Stimulated activated CD8-positive, alpha-beta memory T cell treated with anti-CD3 and anti-CD28 coated beads, Interleukin-4, amount 100 ng/mL, for 1 hour (primary cell): Measurements from ENCODE around the gene CLDN8.

Experiments used
- DNase-seq, 2 donors: peaks; one replicate each; pipeline ENCODE4 v3.0.0-alpha.2; 2020; ENCODE audit warnings: low read depth in 2 of 2, low spot score in 1 of 2

The CLDN8 gene

DNA sequence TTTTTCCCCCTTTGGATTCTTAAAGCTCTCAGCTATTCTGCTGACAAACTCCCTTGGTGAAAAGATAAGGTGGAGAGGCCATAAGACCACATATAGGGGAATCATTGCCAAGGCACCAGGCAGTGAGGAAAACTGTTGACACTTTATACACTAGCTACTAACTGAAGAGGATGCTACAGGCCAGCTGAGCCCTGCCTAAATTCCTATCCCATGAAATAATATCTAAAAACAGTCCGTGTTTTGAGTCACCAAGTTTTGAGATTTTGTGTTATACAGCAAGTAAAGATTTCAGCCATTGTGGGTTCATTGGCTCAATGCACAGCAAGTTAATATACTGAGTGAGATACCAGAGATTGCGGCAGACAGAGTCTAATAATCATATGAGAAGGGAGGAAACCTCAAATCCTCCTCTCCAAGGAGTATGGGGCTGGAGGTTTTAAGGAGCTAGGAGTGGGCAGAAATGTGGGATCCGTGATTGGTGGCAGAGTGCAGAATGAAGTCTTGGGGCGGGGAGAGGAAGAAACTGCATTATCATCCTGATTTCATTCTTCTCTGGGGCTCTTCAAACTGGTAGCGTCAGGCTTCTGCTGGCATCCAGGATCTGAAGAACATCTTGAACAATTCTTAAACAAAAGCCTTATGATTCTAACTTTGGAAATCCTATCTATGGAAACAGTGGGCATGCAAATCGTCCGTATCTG is 9.2 kb downstream of the CLDN8 start:
- no peak for DNase-seq

DNA sequence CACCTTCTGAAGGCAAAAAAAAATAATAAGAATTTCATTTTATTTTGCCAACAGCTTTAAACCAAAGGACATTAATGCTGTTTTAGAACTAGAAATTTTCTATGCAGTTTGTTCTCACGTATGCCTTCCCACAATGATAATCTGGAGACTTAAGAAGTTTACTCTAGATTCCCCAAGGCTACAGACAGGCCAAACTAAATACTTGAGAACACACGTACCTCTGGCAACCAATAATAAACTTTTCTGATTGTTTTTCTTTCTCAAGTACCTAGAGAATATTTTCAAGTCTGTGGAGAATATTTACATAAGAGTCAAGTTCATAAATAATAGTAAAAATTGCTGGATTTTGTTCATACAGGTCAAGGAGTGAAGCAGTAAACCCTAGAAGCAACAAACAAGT is 15.9 kb downstream of the CLDN8 start:
- no peak for DNase-seq

DNA sequence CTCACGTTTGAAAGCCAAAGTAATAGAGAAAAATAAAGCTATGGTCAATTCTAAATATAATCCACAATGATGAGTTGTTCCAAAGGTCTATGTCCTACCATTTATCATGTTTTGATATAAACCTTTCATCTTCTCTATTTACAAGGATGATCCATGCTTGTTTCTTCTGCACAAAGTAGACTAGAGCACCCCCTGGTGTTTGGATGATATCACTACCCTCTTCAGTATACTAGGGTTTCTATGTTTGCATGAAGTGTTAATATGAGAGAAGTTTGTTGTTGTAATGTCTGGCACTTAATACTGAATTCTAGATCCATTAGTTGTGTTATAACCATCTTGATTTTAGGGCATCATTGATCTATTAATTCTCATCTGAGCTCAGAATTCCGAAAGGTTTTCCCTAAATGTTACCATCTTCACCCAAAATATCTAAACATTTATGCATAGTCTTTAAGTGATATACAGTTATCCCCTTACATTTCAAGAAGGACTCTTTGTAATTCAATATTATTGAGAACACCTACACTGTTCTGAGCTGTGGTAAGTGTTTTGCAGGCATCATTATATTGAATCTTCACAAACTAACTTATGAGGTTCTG is 21.1 kb downstream of the CLDN8 start:
- no peak for DNase-seq

DNA sequence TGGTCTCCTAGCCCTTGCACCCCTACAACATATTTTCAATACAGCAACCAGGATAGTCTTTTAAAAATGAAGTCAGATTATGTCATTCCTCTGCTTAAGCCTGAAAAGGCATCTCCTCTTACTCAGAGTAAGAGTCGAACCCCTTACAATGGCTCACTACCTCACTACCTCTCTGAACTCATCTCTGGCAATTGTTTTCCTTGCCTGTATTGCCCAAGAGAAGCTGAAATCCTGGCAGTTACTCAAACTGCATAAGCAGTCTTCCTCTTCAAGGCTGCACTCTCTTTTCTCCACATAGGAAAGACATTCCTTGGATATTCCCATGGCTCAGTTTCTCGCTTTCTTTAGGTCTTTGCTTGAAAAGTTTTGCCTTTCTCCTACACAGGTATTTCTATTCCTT is 22.7 kb downstream of the CLDN8 start:
- DNase-seq, result no peak

DNA sequence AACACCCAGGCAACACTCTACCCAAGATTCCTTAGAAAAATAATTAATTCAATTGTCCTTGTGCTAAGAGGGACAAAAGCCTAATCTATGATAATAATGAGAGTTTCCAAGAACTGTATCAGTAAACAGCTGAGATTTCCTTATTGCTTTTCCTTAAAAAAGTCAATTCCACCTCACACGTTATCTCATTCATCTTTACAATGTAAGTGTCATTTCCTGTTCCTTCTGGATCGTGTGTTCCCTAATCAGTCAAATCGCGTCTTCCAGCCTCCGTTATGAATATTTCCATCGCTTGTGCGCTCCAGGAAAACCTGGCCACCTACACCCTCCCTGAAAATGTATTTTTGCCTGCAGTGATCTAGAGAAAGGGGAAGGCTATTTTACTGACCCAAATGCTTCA is 25.3 kb downstream of the CLDN8 start:
- no peak for DNase-seq

DNA sequence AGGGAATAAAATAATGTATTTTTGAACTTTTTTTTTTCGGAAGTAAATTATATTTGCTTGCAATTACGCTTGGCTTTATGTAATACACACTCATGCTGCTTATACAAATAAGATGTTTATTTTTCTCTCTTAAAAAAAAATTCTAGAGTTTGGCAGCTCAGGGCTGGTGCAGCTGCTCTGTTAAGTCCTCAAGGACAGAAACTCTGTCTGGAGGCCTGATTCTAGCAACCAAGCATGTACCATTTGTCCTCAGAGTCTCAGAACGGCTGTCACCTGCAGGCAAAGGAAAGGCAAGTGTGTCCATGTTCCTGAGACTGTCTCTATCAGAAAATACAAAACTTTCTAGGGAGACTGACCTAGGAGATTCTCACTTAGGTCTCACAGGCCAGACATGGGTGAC is 26.1 kb downstream of the CLDN8 start:
- DNase-seq, result no peak

DNA sequence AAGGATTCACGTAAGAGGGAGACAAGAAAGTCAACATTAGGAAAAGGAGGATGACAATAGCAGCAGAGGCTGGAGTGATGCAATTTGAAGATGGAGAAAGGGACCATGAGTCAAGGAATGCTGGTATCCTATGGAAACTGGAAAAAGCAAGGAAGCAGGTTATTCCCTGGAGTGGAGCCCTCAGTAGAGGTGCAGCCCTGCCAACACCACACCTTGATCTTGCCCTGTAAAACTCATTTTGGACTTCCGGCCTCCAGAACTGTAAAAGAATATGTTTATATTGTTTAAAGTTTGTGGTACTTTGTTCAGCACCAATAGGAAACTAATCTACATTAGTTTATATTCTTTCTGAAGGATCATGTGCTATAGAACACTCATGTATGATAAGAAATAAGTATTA is 29.7 kb downstream of the CLDN8 start:
- DNase-seq, result no peak

DNA sequence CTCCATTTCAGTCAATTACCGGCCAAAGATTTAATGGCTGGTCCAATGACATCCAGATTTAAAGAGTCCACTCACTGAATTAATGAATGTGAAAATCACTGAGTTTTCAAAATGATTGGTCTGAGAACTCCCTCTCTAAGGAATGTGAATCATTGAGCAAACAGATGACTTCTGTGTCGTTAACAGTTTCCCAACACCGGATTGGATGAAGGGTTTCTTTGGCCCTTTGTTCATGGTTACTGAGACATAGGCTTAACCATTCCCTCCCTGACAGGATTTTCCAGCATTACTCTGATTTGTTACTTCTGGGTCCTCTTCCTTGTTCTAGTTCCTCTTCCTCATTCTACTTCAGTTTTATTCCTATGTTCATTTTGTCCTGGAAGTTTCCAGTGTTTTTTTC is 47.8 kb downstream of the CLDN8 start:
- no peak for DNase-seq

DNA sequence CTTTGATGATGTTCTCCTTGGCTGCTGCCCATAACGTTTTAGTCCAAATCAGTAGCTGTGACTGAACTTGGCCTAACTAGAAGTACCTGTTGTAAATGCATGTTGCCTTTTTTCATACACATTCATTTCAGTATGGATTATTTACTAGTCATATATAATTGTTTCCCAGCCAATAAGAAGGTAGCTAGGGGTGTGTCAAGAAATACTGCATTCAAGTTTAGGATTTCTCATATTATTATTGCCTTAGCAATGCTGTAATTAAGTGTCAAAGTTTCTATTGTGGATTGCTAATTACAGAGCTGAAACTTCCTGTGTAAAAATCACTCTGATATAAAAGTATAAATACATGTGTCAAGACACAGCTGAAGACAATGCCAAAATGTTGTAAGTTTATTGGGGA is 49.2 kb downstream of the CLDN8 start, which contains the start of gene CLDN17:
Gene CLDN17, minus strand, starts transcription at position 101 of the 400 bp plus-strand sequence. CDS start 188 bp downstream, outside the sequence.
- no peak for DNase-seq

DNA sequence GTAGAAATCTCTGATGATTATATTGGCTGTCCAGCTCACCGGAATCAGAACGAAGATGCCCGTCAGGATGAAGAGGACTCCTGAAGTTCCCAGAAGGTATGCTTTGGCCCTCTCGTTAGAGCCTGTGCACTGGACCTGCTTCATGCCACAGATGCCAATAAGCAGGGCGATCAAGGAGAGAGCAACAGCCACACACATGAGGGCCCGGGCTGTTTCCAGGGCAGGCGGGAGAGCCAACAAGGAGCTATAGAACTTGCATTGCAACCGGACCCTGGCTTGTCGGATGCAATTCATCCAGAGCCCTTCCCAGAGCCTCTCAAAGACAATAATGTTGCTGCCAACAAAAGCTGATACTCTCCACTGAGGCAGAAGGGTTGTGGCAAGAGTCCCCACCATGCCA is 49.7 kb downstream of the CLDN8 start:
- no peak for DNase-seq

DNA sequence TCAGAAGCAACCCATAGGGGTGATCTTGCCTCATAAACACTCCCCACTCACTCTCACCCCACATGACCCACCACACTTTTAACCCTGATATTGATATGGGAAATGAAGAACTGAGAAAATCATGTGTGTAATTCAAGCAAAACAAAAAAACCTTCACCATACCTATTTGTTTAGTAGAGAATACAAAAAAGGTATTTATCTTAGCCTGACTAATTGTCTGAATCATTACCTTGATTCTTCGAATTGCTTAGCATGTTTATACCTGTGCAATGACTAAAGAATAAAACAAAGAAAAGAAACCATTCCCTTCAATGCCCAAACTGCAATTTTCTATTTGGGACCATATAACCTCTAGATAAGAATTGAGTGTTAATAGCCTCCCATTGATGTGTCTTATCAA is 51.1 kb downstream of the CLDN8 start:
- DNase-seq, result no peak
